K562 (cell line): ENCODE data around the gene SBDS. TPM values are rescaled to one million over a fixed set of nuclear protein-coding genes. Genes with fewer than 3 reads are reported as not detected.
"Not testable (repeated sequence)": the region's sequence is repeated elsewhere in the genome, so short reads cannot be mapped to it uniquely, and the experiment has no call there.

Source experiments
- ATAC-seq: fragments of 200-7000 bp; cut with Tn5 transposase; 3 replicates; pipeline ENCODE4 v1.9.1; 2020; ENCODE audit warnings: moderate library complexity
- Bru-seq: library from RNA; stranded (reverse); fragments of 400-500 nt; gene quantifications from one replicate; lab custom pipeline; 2021; lab: Mats Ljungman, UMichigan
- BruChase-seq, 2 experiments: library from RNA; stranded (reverse); fragments of 400-500 nt; gene quantifications; one replicate each; lab custom pipeline; 2021; lab: Mats Ljungman, UMichigan
- BruUV-seq: library from RNA; stranded (reverse); fragments of 400-500 nt; replicated peaks from 2 replicates; lab custom pipeline; 2021; lab: Mats Ljungman, UMichigan
- CTCF ChIA-PET: fragments of 300-600 bp; formaldehyde crosslinking; extraction: SDS; loops from one replicate; lab custom pipeline; 2021; ENCODE audit warnings: low intra/inter-chr PET ratio; lab: Yijun Ruan, JAX
- POLR2A ChIA-PET: fragments of 300-600, 350-650 bp; sonication (Branson Sonifier 250); formaldehyde crosslinking; extraction: SDS; loops from one replicate; lab custom pipeline; 2021; ENCODE audit warnings: antibody characterized with exemption, inconsistent platforms; lab: Yijun Ruan, JAX
- DNase-seq, 4 experiments: peaks; one replicate each; pipeline versions ENCODE4 v3.0.0 to v3.0.0-alpha.2; 2011 to 2018; ENCODE audit warnings: low spot score in 3 of 4, mixed read lengths in 3 of 4; ENCODE audit errors: extremely low read depth in 1 of 4
- FAIRE-seq: peaks from 2 replicates; lab custom pipeline; 2011; peaks lifted over from hg19 to GRCh38; lab: Jason Lieb, UNC
- H2AFZ ChIP-seq: 2 replicates; pipeline ENCODE4 v1.6.0; 2011; ENCODE audit warnings: low read depth, low read length, control low read depth, inconsistent platforms
- H3K27ac ChIP-seq: fragments of 200-600 bp; 3 replicates; pipeline ENCODE4 v1.8.0; 2011; ENCODE audit warnings: low read depth, mild to moderate bottlenecking, control low read depth, inconsistent platforms, low read length, moderate library complexity, mixed read lengths; ENCODE audit errors: extremely low read depth
- H3K27me3 ChIP-seq, 2 experiments: fragments of 300-600 bp in 1 of 2; 2 replicates in 1 of 2; 3 replicates in 1 of 2; pipeline versions ENCODE4 v1.6.0 to v1.8.0; 2011; ENCODE audit warnings: inconsistent platforms in 2 of 2, low read length in 2 of 2, mild to moderate bottlenecking in 1 of 2, mixed read lengths in 1 of 2, moderate library complexity in 1 of 2; ENCODE audit not compliant: control insufficient read depth in 2 of 2, insufficient read depth in 2 of 2
- H3K36me3 ChIP-seq: fragments of 300-600 bp; 3 replicates; pipeline ENCODE4 v1.8.0; 2011; ENCODE audit warnings: mild to moderate bottlenecking, low read length, inconsistent platforms; ENCODE audit not compliant: control insufficient read depth, insufficient read depth
- H3K4me1 ChIP-seq, 2 experiments: fragments of 200-600 bp in 1 of 2; replicated peaks in 1 of 2; 2 replicates in 1 of 2; 3 replicates in 1 of 2; pipeline versions ENCODE4 v1.5.1 to v1.8.0; 2011; ENCODE audit warnings: inconsistent platforms in 2 of 2, low read length in 2 of 2, mild to moderate bottlenecking in 1 of 2, mixed read lengths in 1 of 2, moderate library complexity in 1 of 2; ENCODE audit not compliant: control insufficient read depth in 2 of 2, insufficient read depth in 2 of 2
- H3K4me2 ChIP-seq: 2 replicates; pipeline ENCODE4 v1.6.1; 2011; ENCODE audit warnings: low read length, control low read depth, inconsistent platforms, mixed read lengths; ENCODE audit not compliant: insufficient read depth
- H3K4me3 ChIP-seq: fragments of 200-600 bp; sonication (generic), shearing (Covaris generic); 2 replicates; pipeline ENCODE4 v1.5.1; 2016; ENCODE audit warnings: control low read depth, inconsistent platforms
- H3K79me2 ChIP-seq: fragments of 200-600 bp; 3 replicates; pipeline ENCODE4 v1.8.0; 2011; ENCODE audit warnings: low read length, inconsistent platforms; ENCODE audit not compliant: control insufficient read depth, insufficient read depth
- H3K9ac ChIP-seq, 2 experiments: 2 replicates each; pipeline versions ENCODE4 v1.6.0 to v1.6.1; 2011; ENCODE audit warnings: low read depth in 2 of 2, low read length in 2 of 2, control low read depth in 1 of 2, inconsistent platforms in 1 of 2, mild to moderate bottlenecking in 1 of 2, mixed read lengths in 1 of 2; ENCODE audit not compliant: insufficient read depth in 1 of 2
- H3K9me1 ChIP-seq: one replicate; pipeline ENCODE4 v1.6.0; 2011; ENCODE audit warnings: inconsistent platforms, mild to moderate bottlenecking, low read length, moderate library complexity; ENCODE audit not compliant: control insufficient read depth, insufficient read depth
- H3K9me3 ChIP-seq: replicated peaks from 2 replicates; pipeline ENCODE4 v1.5.1; 2011; ENCODE audit warnings: low read depth, low read length, inconsistent platforms; ENCODE audit not compliant: control insufficient read depth, insufficient read depth
- H4K20me1 ChIP-seq: replicated peaks from 2 replicates; pipeline ENCODE4 v1.6.1; 2011; ENCODE audit warnings: low read length, inconsistent platforms, mixed read lengths; ENCODE audit not compliant: control insufficient read depth, insufficient read depth
- SP1 ChIP-seq: sonication (generic); formaldehyde crosslinking; IDR thresholded peaks from 2 replicates; pipeline ENCODE4 v1.8.1; 2022; ENCODE audit warnings: mild to moderate bottlenecking, missing genetic modification reagents
- SREBF2 ChIP-seq: sonication (generic); formaldehyde crosslinking; IDR thresholded peaks from 2 replicates; pipeline ENCODE4 v1.4.0; 2020; ENCODE audit warnings: mild to moderate bottlenecking, missing genetic modification reagents
- ZBTB40 ChIP-seq, 2 experiments: fragments of 450-650 bp in 1 of 2; sonication (generic) in 1 of 2; formaldehyde crosslinking in 1 of 2; IDR thresholded peaks; 2 replicates each; pipeline versions ENCODE4 v1.7.1 to v1.9.0; 2016 to 2022; ENCODE audit warnings: inconsistent platforms in 1 of 2, mild to moderate bottlenecking in 1 of 2, missing genetic modification reagents in 1 of 2
- ZNF24 ChIP-seq: fragments of 450-650 bp; IDR thresholded peaks from 2 replicates; pipeline ENCODE4 v1.6.1; 2016
- WGBS: fragments of 100-300 bp; shearing (Covaris generic); methylation state at CpG from one replicate; pipeline ENCODE4 v1.1.6; 2016; ENCODE audit warnings: low coverage, mixed read lengths; ENCODE audit not compliant: insufficient coverage; ENCODE audit errors: missing lambda C conversion rate; 5-methylcytosine and 5-hydroxymethylcytosine counted together
- in situ Hi-C: fragments of 300-500 bp; cut with MboI; formaldehyde crosslinking; loops from 4 replicates; pipeline ENCODE4 v1.15.0; 2018; ENCODE audit warnings: inconsistent platforms, mixed read lengths
- intact Hi-C: fragments of 100-400 bp; cut with micrococcal nuclease; formaldehyde crosslinking; loops from 2 replicates; pipeline ENCODE4 v1.14.2; 2022
- long read RNA-seq, 3 experiments: library from polyadenylated mRNA in 2 of 3; library from RNA in 1 of 3; unstranded in 2 of 3; stranded (forward) in 1 of 3; transcript quantifications; one replicate each; pipeline ENCODE4 v2.0.0, GENCODE V29; 2019 to 2022
- polyA minus RNA-seq, 3 experiments: library from RNA; depleted of rRNA, polyadenylated mRNA; stranded (reverse); fragments of >200 nt; gene quantifications; 2 replicates each; pipeline ENCODE4 v1.2.3, GENCODE V29; 2011
- polyA plus RNA-seq, 8 experiments: library from polyadenylated mRNA; depleted of rRNA in 4 of 8; stranded (reverse) in 5 of 8; unstranded in 3 of 8; fragments of >200 nt; fragmentation: Nextera tagmentation in 2 of 8; fragmentation: Illumina TruSeq in 1 of 8; extraction: Ambion mirVana in 2 of 8; extraction: Trizol in 1 of 8; gene quantifications; 2 replicates each; pipeline versions ENCODE4 v1.2.1 to v1.2.3, GENCODE V29; 2011 to 2014; ENCODE audit warnings: inconsistent platforms in 1 of 8, missing spikeins in 1 of 8
- total RNA-seq, 7 experiments: library from RNA; depleted of rRNA in 6 of 7; stranded (reverse); fragments of >200 nt in 6 of 7; fragmentation: Illumina TruSeq in 2 of 7; extraction: Trizol in 2 of 7; gene quantifications; 2 replicates each; pipeline versions ENCODE4 v1.2.1 to v1.2.3, GENCODE V29; 2011 to 2021; ENCODE audit warnings: low replicate concordance in 1 of 7

Gene SBDS
- total RNA-seq (2011; cell fraction: chromatin; rRNA removed; ENCODE audit: low replicate concordance): 11.1 and 27.7 TPM in 2 replicates
- total RNA-seq (2011; cell fraction: nucleolus; rRNA removed): 13.4 and 14.0 TPM in 2 replicates
- 20.6 and 22.3 TPM in 2 replicates for total RNA-seq (2011; cell fraction: nucleoplasm; rRNA removed)
- total RNA-seq (2014; rRNA removed): 111 and 114 TPM in 2 replicates
- 117 and 131 TPM in 2 replicates for total RNA-seq (2014; rRNA removed; fragmentation: Illumina TruSeq; extraction: Trizol)
- 106 and 119 TPM in 2 replicates for total RNA-seq (2015; rRNA removed; fragmentation: Illumina TruSeq; extraction: Trizol)
- 109 and 116 TPM in 2 replicates for total RNA-seq (2021)
- polyA plus RNA-seq (2011; rRNA removed): 63.3 and 111 TPM in 2 replicates
- polyA plus RNA-seq (2011; cell fraction: cytosol; rRNA removed): 23.5 and 29.8 TPM in 2 replicates
- polyA plus RNA-seq (2011; cell fraction: nucleus; rRNA removed): 14.0 and 15.3 TPM in 2 replicates
- 86.2 and 93.7 TPM in 2 replicates for polyA plus RNA-seq (2012)
- polyA plus RNA-seq (2014; fragmentation: Illumina TruSeq; extraction: Trizol): 159 and 174 TPM in 2 replicates
- 100 to 1,000 TPM; 105 to 150 TPM for polyA plus RNA-seq (2014; fragmentation: Nextera tagmentation; extraction: Ambion mirVana)
- 110 and 131 TPM in 2 replicates for polyA plus RNA-seq (2014; rRNA removed)
- 78.7 and 101 TPM in 2 replicates for polyA minus RNA-seq (2011; rRNA and poly(A)+ RNA removed)
- 55.4 and 57.2 TPM in 2 replicates for polyA minus RNA-seq (2011; cell fraction: cytosol; rRNA and poly(A)+ RNA removed)
- polyA minus RNA-seq (2011; cell fraction: nucleus; rRNA and poly(A)+ RNA removed): 13.6 and 18.1 TPM in 2 replicates
- Bru-seq, nascent RNA: percentile 96 among the genes with signal in this experiment
- percentile 94 among the genes with signal in this experiment for BruChase-seq, experiment 1, labeled RNA remaining after a 2-hour chase
- BruChase-seq, experiment 2, labeled RNA remaining after a 6-hour chase: percentile 96 among the genes with signal in this experiment
- long read RNA-seq, experiment 1, transcript SBDS-201 (5 exons, 1,631 nt): major isoform, 459 of 536 reads
- long read RNA-seq, experiment 1, partial matches to known transcripts: 21 of 536 reads
- long read RNA-seq, experiment 1, other reads (novel, unspliced or antisense): 54 of 536 reads
- long read RNA-seq, experiment 2, transcript SBDS-201 (5 exons, 1,631 nt): major isoform, 135 of 184 reads
- long read RNA-seq, experiment 2, partial matches to known transcripts: 13 of 184 reads
- long read RNA-seq, experiment 2, other reads (novel, unspliced or antisense): 36 of 184 reads
- long read RNA-seq, experiment 3, transcript SBDS-201 (5 exons, 1,631 nt): major isoform, 214 of 270 reads
- long read RNA-seq, experiment 3, partial matches to known transcripts: 43 of 270 reads
- long read RNA-seq, experiment 3, other reads (novel, unspliced or antisense): 13 of 270 reads

DNA sequence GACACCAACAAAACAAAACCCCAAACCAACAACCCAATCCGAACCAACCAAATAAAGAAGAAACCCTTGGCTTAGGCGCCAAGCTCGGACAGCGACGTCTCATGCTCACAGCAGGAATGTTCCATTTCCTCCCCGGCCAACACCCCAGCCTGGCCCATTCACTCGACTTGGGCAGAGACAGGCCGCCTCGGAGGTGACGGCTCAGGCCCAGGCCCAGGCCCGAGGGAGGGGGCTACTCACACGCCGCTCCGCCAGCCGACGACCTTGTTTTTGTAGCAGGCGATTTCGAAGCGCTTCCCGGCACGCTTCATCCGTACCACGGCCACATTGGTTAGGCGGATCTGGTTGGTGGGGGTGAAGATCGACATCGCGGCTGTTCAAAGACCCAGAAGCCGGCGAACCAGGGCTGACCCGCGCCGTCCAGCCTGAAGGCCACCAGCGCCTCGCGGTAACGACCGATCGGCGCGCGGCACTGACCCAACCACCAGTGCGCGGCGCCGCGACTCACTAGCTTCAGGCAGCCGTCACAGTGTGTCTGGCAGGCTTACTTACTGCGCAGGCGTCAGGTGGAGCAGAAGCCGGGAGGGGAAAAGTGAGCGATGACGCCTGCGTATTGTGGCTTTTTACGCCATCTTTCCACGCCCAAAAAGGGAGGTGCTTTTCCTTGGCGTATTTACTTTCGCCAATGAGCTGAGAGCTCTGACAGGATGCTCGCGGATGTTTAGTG, at the start of gene SBDS:
SBDS (minus strand) TSS at position 537 of the 727 bp plus-strand sequence; CDS start at position 368, 169 bp downstream.
- Histone ChIP-seq H3K36me3 (peaks cover 46% of the 10 kb centered on the region), H3K4me2 (peak within 1 kb of the TSS; percentile 95), H2AFZ (peak within 1 kb of the TSS; percentile 86), H3K79me2 (peaks cover 45% of the 10 kb centered on the region), H3K4me3 (peak within 1 kb of the TSS; percentile 80), H3K9ac (peak within 1 kb of the TSS; percentile 95 to 96), H3K27ac (peak within 1 kb of the TSS; percentile 96)
- H4K20me1 ChIP-seq; H3K9me3 ChIP-seq; in situ Hi-C loops; CTCF ChIA-PET; H3K27me3 ChIP-seq; H3K9me1 ChIP-seq; H3K4me1 ChIP-seq; TF ChIP-seq ZBTB40 (CRISPR knock-in tag; IDR thresholded peaks at IDR 0.05): not testable (repeated sequence)
- peak; percentile 82 for ATAC-seq
- POLR2A ChIA-PET: interaction anchor here (0.5 to 1.6 kb wide), 13 partner anchors 22 to 1386 kb away, joined by 3 read pairs; no protein-coding TSS in a partner anchor
- 1% methylated on average over 55 of the region's 59 CpGs for WGBS
- FAIRE-seq: peak; percentile 99
- intact Hi-C loops: loop anchor here (5.0 kb wide), 3 partner anchors 73 to 253 kb away; partner anchors contain the start of genes RABGEF1 and TMEM248
- peak; percentile 74 to 100 (median 82) for DNase-seq
- TSS peak; percentile 54 for BruUV-seq
- peak; percentile 28; the same call in 1 of the 2 replicates for TF ChIP-seq ZNF24
- TF ChIP-seq SP1 (CRISPR knock-in tag): peak; percentile 76; the same call in 1 of the 2 replicates
- TF ChIP-seq SREBF2: 0 out of 2 replicates have a peak, but pooled peaks have one; percentile 48
- peak; percentile 67; the same call in 1 of the 2 replicates for TF ChIP-seq ZBTB40 (IDR thresholded peaks at IDR 0.05)
